Activated B cell treated with CpG ODN at 0.5 μM for 24 hours (primary cell): ENCODE results near the gene STX10. TPM values are rescaled to one million over a fixed set of nuclear protein-coding genes. Genes with fewer than 3 reads are reported as not detected.

Source experiments
- ATAC-seq: fragments of 200-7000 bp; cut with Tn5 transposase; one replicate; pipeline ENCODE4 v1.10.0; 2021; ENCODE audit warnings: low read depth, mild to moderate bottlenecking, moderate library complexity
- CTCF ChIA-PET: fragments of 350-600 bp; sonication (Branson Sonifier 250); formaldehyde crosslinking; loops from one replicate; lab custom pipeline; 2021; ENCODE audit warnings: antibody characterized with exemption; lab: Charles Lee
- POLR2A ChIA-PET: fragments of 350-600 bp; sonication (Branson Sonifier 250); formaldehyde crosslinking; loops from one replicate; lab custom pipeline; 2021; ENCODE audit warnings: antibody characterized with exemption; lab: Charles Lee
- DNase-seq: peaks from one replicate; pipeline ENCODE4 v3.0.0; 2022
- H3K27ac Mint-ChIP-seq: one replicate; pipeline ENCODE4 v1.8.0; 2020; ENCODE audit warnings: mixed read lengths
- H3K27me3 Mint-ChIP-seq: one replicate; pipeline ENCODE4 v1.8.0; 2021; ENCODE audit warnings: mixed read lengths
- H3K36me3 Mint-ChIP-seq: one replicate; pipeline ENCODE4 v1.8.0; 2021; ENCODE audit warnings: low read depth, mixed read lengths
- H3K4me1 Mint-ChIP-seq: one replicate; pipeline ENCODE4 v1.8.0; 2021; ENCODE audit warnings: mixed read lengths
- H3K4me3 Mint-ChIP-seq: one replicate; pipeline ENCODE4 v1.8.0; 2020; ENCODE audit warnings: mild to moderate bottlenecking, mixed read lengths
- H3K9me3 Mint-ChIP-seq: one replicate; pipeline ENCODE4 v1.8.0; 2020; ENCODE audit warnings: mixed read lengths
- CTCF ChIP-seq: fragments of 200-600 bp; IDR thresholded peaks from one replicate; pipeline ENCODE4 v1.8.0; 2022; ENCODE audit warnings: antibody characterized with exemption, mild to moderate bottlenecking
- intact Hi-C: fragments of 100-400 bp; cut with micrococcal nuclease; formaldehyde crosslinking; loops from one replicate; pipeline ENCODE4 v1.15.1; 2024
- total RNA-seq: library from RNA; stranded (reverse); gene quantifications from 2 replicates; pipeline ENCODE4 v1.2.3, GENCODE V29; 2022

The STX10 gene
- total RNA-seq, 1 donor from 2014 or later = 43.6 TPM

- TF ChIP-seq CTCF = no peak
Measured at GRCh38 chr19:13128583-13128982, 21.6 kb downstream of the STX10 start.

GRCh38 chr19:13127811-13128575, 22.2 kb downstream of the STX10 start:
- Mint-ChIP-seq H3K9me3 (no peaks in the 10 kb centered on the region), H3K27me3 (no peaks in the 10 kb centered on the region), H3K36me3 (peaks cover 14% of the 10 kb centered on the region), H3K4me1 (peaks cover 21% of the 10 kb centered on the region), H3K4me3 (no peak overlapping the region), H3K27ac (no peak overlapping the region)
- DNase-seq (no peak), ATAC-seq (no peak)
- CTCF ChIA-PET = interaction anchor here (1.4 kb wide), 1 partner anchor 68 kb away, joined by 4 read pairs; no protein-coding TSS in a partner anchor
- POLR2A ChIA-PET = interaction anchor here (0.9 to 1.3 kb wide), 3 partner anchors 10 to 40 kb away, joined by 3 to 8 read pairs (median 3); partner anchors contain the start of gene NACC1
- intact Hi-C loops = no loop called here
- TF ChIP-seq CTCF = no peak

More at GRCh38 chr19:13128583-13128982, 21.6 kb downstream of the STX10 start:
- H3K4me3 Mint-ChIP-seq = no peak overlapping the region
- H3K27ac Mint-ChIP-seq = no peak overlapping the region
- ChIA-PET POLR2A (interaction anchor here (1.2 to 1.3 kb wide), 2 partner anchors 11 to 39 kb away, joined by 3 read pairs; partner anchors contain the start of gene NACC1), CTCF (no interaction called here)
- H3K9me3 Mint-ChIP-seq = no peaks in the 10 kb centered on the region
- H3K36me3 Mint-ChIP-seq = peaks cover 17% of the 10 kb centered on the region
- intact Hi-C loops = no loop called here
- H3K4me1 Mint-ChIP-seq = peaks cover 17% of the 10 kb centered on the region
- H3K27me3 Mint-ChIP-seq = no peaks in the 10 kb centered on the region
- ATAC-seq = no peak
- no peak for DNase-seq

- Mint-ChIP-seq H3K36me3 (peaks cover 15% of the 10 kb centered on the region), H3K4me1 (peaks cover 24% of the 10 kb centered on the region), H3K27ac (no peak overlapping the region), H3K9me3 (no peaks in the 10 kb centered on the region), H3K4me3 (no peak overlapping the region), H3K27me3 (no peaks in the 10 kb centered on the region)
- ATAC-seq = no peak
- ChIA-PET CTCF (interaction anchor here (0.6 to 1.4 kb wide), 2 partner anchors 68 kb away, joined by 3 to 4 read pairs; no protein-coding TSS in a partner anchor), POLR2A (interaction anchor here (0.6 to 0.9 kb wide), 3 partner anchors 22 to 307 kb away, joined by 3 to 8 read pairs (median 3); no protein-coding TSS in a partner anchor)
- intact Hi-C loops = no loop called here
- no peak for DNase-seq
- TF ChIP-seq CTCF = no peak
Measured at GRCh38 chr19:13127051-13127450, 23.1 kb downstream of the STX10 start.

GRCh38 chr19:13122980-13123957, 26.9 kb downstream of the STX10 start:
- POLR2A ChIA-PET = no interaction called here
- Mint-ChIP-seq H3K27ac (no peak overlapping the region), H3K4me1 (peaks cover 50% of the 10 kb centered on the region), H3K4me3 (no peak overlapping the region), H3K9me3 (no peaks in the 10 kb centered on the region), H3K27me3 (no peaks in the 10 kb centered on the region), H3K36me3 (peaks cover 14% of the 10 kb centered on the region)
- CTCF ChIA-PET = no interaction called here
- DNase-seq (no peak), ATAC-seq (no peak)
- intact Hi-C loops = no loop called here
- no peak for TF ChIP-seq CTCF
